GM23338 (cell line): ENCODE measurements around the gene CIDEA. TPM values are rescaled to one million over a fixed set of nuclear protein-coding genes. Genes with fewer than 3 reads are reported as not detected.

ENCODE experiments used
- ATAC-seq: fragments of 200-7000 bp; cut with Tn5 transposase; 3 replicates; pipeline ENCODE4 v1.9.1; 2020
- DNase-seq: peaks from one replicate; pipeline ENCODE4 v3.0.0-alpha.2; 2015; ENCODE audit warnings: low spot score
- H2AFZ ChIP-seq: fragments of 200-600 bp; sonication (generic); 2 replicates; pipeline ENCODE4 v1.8.0; 2016; ENCODE audit warnings: antibody characterized with exemption, mild to moderate bottlenecking, moderate library complexity
- H3F3A ChIP-seq: fragments of 200-600 bp; sonication (generic); replicated peaks from 2 replicates; pipeline ENCODE4 v1.8.0; 2017; ENCODE audit warnings: antibody characterized with exemption, mixed run types, low read depth
- H3K27ac ChIP-seq: fragments of 200-600 bp; sonication (generic); 2 replicates; pipeline ENCODE4 v1.6.1; 2016; ENCODE audit warnings: low read depth
- H3K27me3 ChIP-seq: fragments of 200-600 bp; sonication (generic); 2 replicates; pipeline ENCODE4 v1.8.0; 2016; ENCODE audit warnings: mild to moderate bottlenecking, mixed run types, moderate library complexity; ENCODE audit not compliant: insufficient read depth
- H3K36me3 ChIP-seq: fragments of 200-600 bp; sonication (generic); 2 replicates; pipeline ENCODE4 v1.8.0; 2016; ENCODE audit warnings: mild to moderate bottlenecking; ENCODE audit not compliant: insufficient read depth
- H3K4me1 ChIP-seq: fragments of 200-600 bp; sonication (generic); 2 replicates; pipeline ENCODE4 v1.8.0; 2016; ENCODE audit warnings: mild to moderate bottlenecking, moderate library complexity; ENCODE audit not compliant: insufficient read depth
- H3K4me2 ChIP-seq: fragments of 200-600 bp; sonication (generic); 2 replicates; pipeline ENCODE4 v1.7.1; 2017; ENCODE audit warnings: mixed run types
- H3K4me3 ChIP-seq: fragments of 200-600 bp; sonication (generic); 2 replicates; pipeline ENCODE4 v1.6.1; 2016; ENCODE audit warnings: mixed run types
- H3K79me2 ChIP-seq: fragments of 200-600 bp; sonication (generic); replicated peaks from 2 replicates; pipeline ENCODE4 v1.8.0; 2017; ENCODE audit warnings: mild to moderate bottlenecking; ENCODE audit not compliant: insufficient read depth
- H3K9me2 ChIP-seq: fragments of 200-600 bp; sonication (generic); 2 replicates; pipeline ENCODE4 v1.8.0; 2017; ENCODE audit not compliant: insufficient read depth
- H4K20me1 ChIP-seq: fragments of 200-600 bp; sonication (generic); replicated peaks from 2 replicates; pipeline ENCODE4 v1.8.0; 2017; ENCODE audit warnings: mild to moderate bottlenecking; ENCODE audit not compliant: insufficient read depth
- H3K27ac Mint-ChIP-seq: 2 replicates; pipeline ENCODE4 v1.8.0; 2020; ENCODE audit warnings: inconsistent platforms, mild to moderate bottlenecking, moderate library complexity, mixed read lengths
- H3K27me3 Mint-ChIP-seq: 3 replicates; pipeline ENCODE4 v1.8.0; 2022; ENCODE audit warnings: low read depth, mild to moderate bottlenecking, moderate library complexity, mixed read lengths, inconsistent platforms; ENCODE audit not compliant: insufficient read depth, poor library complexity
- H3K36me3 Mint-ChIP-seq: 3 replicates; pipeline ENCODE4 v1.8.0; 2021; ENCODE audit warnings: low read depth, mild to moderate bottlenecking, inconsistent platforms, moderate library complexity, mixed read lengths
- H3K4me1 Mint-ChIP-seq: 3 replicates; pipeline ENCODE4 v1.8.0; 2020; ENCODE audit warnings: mild to moderate bottlenecking, inconsistent platforms, mixed read lengths
- H3K4me3 Mint-ChIP-seq: 3 replicates; pipeline ENCODE4 v1.8.0; 2021; ENCODE audit warnings: moderate library complexity, mild to moderate bottlenecking, inconsistent platforms, mixed read lengths
- H3K9me3 Mint-ChIP-seq: 3 replicates; pipeline ENCODE4 v1.8.0; 2020; ENCODE audit warnings: moderate library complexity, mild to moderate bottlenecking, inconsistent platforms, mixed read lengths
- CREB1 ChIP-seq: fragments of 250-450 bp; sonication (Bioruptor Pico); IDR thresholded peaks from 2 replicates; pipeline ENCODE4 v1.5.0; 2020; ENCODE audit warnings: low read depth, mild to moderate bottlenecking, moderate library complexity
- CTCF ChIP-seq, 2 experiments: fragments of 200-600 bp in 1 of 2; sonication (generic) in 1 of 2; conservative IDR thresholded peaks; 2 replicates each; pipeline versions ENCODE4 v1.5.1 to v1.6.1; 2016 to 2017; ENCODE audit warnings: antibody characterized with exemption in 2 of 2, low read depth in 2 of 2, mild to moderate bottlenecking in 2 of 2, moderate library complexity in 1 of 2
- EZH2phosphoT487 ChIP-seq: fragments of 200-600 bp; sonication (generic); IDR thresholded peaks from one replicate; pipeline ENCODE4 v1.8.1; 2018; ENCODE audit warnings: antibody characterized with exemption; ENCODE audit not compliant: unreplicated experiment
- JUNB ChIP-seq: IDR thresholded peaks from one replicate; pipeline ENCODE4 v1.6.1; 2016; ENCODE audit warnings: antibody characterized with exemption; ENCODE audit not compliant: unreplicated experiment
- NANOG ChIP-seq: IDR thresholded peaks from 2 replicates; pipeline ENCODE4 v1.6.1; 2016; ENCODE audit warnings: antibody characterized with exemption, borderline replicate concordance
- POLR2AphosphoS5 ChIP-seq: IDR thresholded peaks from 2 replicates; pipeline ENCODE4 v1.6.1; 2016; ENCODE audit warnings: antibody characterized with exemption, low read depth
- ZNF114 ChIP-seq: fragments of 250-450 bp; sonication (Bioruptor Pico); IDR thresholded peaks from 2 replicates; pipeline ENCODE4 v1.5.0; 2020; ENCODE audit warnings: mild to moderate bottlenecking, moderate library complexity
- ZNF331 ChIP-seq: fragments of 250-450 bp; sonication (Bioruptor Pico); IDR thresholded peaks from 2 replicates; pipeline ENCODE4 v1.5.0; 2020; ENCODE audit warnings: low read depth, mild to moderate bottlenecking, moderate library complexity
- ZNF462 ChIP-seq: fragments of 250-450 bp; sonication (Bioruptor Pico); IDR thresholded peaks from 2 replicates; pipeline ENCODE4 v1.5.0; 2020; ENCODE audit warnings: mild to moderate bottlenecking, moderate library complexity
- polyA plus RNA-seq: library from polyadenylated mRNA; unstranded; fragments of >200 nt; fragmentation: Nextera tagmentation; extraction: Ambion mirVana; gene quantifications from 2 replicates; pipeline ENCODE4 v1.2.1, GENCODE V29; 2016
- total RNA-seq: library from RNA; depleted of rRNA; stranded (reverse); fragments of >200 nt; shearing (Covaris generic); gene quantifications from 2 replicates; pipeline ENCODE4 v1.2.3, GENCODE V29; 2014
- TF ChIP-seq, protein P1 (sequence below): IDR thresholded peaks from one replicate; pipeline ENCODE4 v1.6.1; 2018; ENCODE audit warnings: antibody characterized with exemption; ENCODE audit not compliant: unreplicated experiment

CIDEA gene
- total and polyA plus RNA-seq, 2 experiments from 2014 or later, result 0.45 TPM; not detected in 1

DNA sequence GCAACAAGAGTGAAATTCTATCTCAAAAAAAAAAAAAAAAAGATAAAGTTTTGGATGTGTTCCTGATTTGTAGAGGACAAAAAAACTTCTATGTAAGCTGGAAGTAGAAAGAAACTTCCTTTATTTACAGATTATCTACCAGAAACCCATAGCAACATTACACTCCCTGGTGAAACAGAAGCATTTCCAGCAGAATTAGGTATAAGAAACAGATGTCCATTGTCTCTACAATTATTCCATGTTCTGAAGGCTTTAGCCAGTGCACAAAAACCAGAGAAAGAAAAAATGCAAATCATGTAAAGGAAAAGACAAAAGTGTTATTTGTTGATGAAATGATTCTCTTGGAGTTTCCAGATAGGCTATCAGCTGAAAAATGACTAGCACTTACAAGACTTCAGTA is 58.8 kb downstream of the CIDEA start:
- Histone ChIP-seq H3K4me2 (no peak overlapping the region), H4K20me1 (peaks cover 15% of the 10 kb centered on the region; the same call in 1 of the 2 replicates), H3K36me3 (peaks cover 42% of the 10 kb centered on the region), H3F3A (0 out of 2 replicates have a peak, but pooled peaks cover 8% of the 10 kb centered on the region), H3K27ac (no peak overlapping the region), H2AFZ (no peak overlapping the region), H3K79me2 (peaks cover 64% of the 10 kb centered on the region), H3K4me3 (no peak overlapping the region), H3K27me3 (no peaks in the 10 kb centered on the region), H3K9me2 (no peaks in the 10 kb centered on the region), H3K4me1 (peaks cover 19% of the 10 kb centered on the region)
- H3K27ac Mint-ChIP-seq, result no peak overlapping the region
- TF ChIP-seq, protein P1, sequence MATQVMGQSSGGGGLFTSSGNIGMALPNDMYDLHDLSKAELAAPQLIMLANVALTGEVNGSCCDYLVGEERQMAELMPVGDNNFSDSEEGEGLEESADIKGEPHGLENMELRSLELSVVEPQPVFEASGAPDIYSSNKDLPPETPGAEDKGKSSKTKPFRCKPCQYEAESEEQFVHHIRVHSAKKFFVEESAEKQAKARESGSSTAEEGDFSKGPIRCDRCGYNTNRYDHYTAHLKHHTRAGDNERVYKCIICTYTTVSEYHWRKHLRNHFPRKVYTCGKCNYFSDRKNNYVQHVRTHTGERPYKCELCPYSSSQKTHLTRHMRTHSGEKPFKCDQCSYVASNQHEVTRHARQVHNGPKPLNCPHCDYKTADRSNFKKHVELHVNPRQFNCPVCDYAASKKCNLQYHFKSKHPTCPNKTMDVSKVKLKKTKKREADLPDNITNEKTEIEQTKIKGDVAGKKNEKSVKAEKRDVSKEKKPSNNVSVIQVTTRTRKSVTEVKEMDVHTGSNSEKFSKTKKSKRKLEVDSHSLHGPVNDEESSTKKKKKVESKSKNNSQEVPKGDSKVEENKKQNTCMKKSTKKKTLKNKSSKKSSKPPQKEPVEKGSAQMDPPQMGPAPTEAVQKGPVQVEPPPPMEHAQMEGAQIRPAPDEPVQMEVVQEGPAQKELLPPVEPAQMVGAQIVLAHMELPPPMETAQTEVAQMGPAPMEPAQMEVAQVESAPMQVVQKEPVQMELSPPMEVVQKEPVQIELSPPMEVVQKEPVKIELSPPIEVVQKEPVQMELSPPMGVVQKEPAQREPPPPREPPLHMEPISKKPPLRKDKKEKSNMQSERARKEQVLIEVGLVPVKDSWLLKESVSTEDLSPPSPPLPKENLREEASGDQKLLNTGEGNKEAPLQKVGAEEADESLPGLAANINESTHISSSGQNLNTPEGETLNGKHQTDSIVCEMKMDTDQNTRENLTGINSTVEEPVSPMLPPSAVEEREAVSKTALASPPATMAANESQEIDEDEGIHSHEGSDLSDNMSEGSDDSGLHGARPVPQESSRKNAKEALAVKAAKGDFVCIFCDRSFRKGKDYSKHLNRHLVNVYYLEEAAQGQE, result no peak
- TF ChIP-seq ZNF331 (CRISPR knock-in tag) (no peak), CTCF (conservative IDR thresholded peaks at IDR 0.05; ENCODE audit: low read depth in 2 of 2) (no peak), NANOG (no peak), CREB1 (CRISPR knock-in tag) (no peak), EZH2phosphoT487 (no peak), JUNB (no peak), ZNF462 (CRISPR knock-in tag) (no peak), ZNF114 (CRISPR knock-in tag) (no peak), POLR2AphosphoS5 (no peak)
- no peak for ATAC-seq
- H3K4me3 Mint-ChIP-seq, result no peak overlapping the region
- peaks cover 20% of the 10 kb centered on the region for H3K4me1 Mint-ChIP-seq
- peaks cover 55% of the 10 kb centered on the region for H3K36me3 Mint-ChIP-seq
- no peak for DNase-seq
- H3K9me3 Mint-ChIP-seq, result peaks cover 11% of the 10 kb centered on the region; the same call in 2 of the 3 replicates
- H3K27me3 Mint-ChIP-seq, result peaks cover 12% of the 10 kb centered on the region
